NCI-H524 (cell line): ENCODE data around the gene ST13.
"Not testable (repeated sequence)": the region's sequence is repeated elsewhere in the genome, so short reads cannot be mapped to it uniquely, and the experiment has no call there.

Source experiments
- DNase-seq, 2 experiments: peaks; one replicate each; lab custom pipeline; 2025; lab: John Stamatoyannopoulos, UW

The ST13 gene

DNA sequence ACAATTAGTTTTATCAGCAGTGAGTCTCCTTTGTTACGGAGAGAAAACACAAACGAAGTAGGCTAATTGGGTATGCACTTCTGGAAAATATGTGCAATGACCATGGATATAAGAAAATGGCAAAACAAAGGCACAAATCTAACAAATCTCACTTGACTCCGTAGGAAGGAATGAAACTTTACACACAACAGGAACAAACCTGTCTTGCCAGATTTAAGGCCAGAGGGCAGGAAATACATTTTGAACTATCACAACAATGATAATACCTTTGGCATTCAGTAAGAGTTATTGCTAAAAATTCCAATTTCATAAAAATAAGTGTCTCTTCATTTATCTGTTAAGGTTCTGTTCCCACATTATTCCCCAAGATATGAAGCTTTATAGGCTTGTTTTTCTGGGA, 73.9 kb downstream of the ST13 start:
- DNase-seq: no peak

- not testable (repeated sequence) for DNase-seq
Observed at GRCh38 chr22:40781749-40782148, 74.7 kb downstream of the ST13 start.
